Gastrocnemius medialis (tissue), 4 donors: ENCODE measurements around the gene LTBP1. TPM values are rescaled to one million over a fixed set of nuclear protein-coding genes. Genes with fewer than 3 reads are reported as not detected.

Experiments used
- ATAC-seq, 2 donors: fragments of 150-250 bp; one replicate each; pipeline ENCODE4 v1.9.1; 2016
- DNase-seq, 2 donors: peaks; one replicate each; pipeline ENCODE4 v3.0.0-alpha.2; 2019
- H3K27ac ChIP-seq, 4 donors: fragments of 200-600 bp; sonication (generic); 1 replicate in 1 of 4; 2 replicates in 3 of 4; pipeline ENCODE4 v1.5.1; 2016 to 2018; ENCODE audit warnings: mild to moderate bottlenecking in 2 of 4, moderate library complexity in 1 of 4
- H3K27me3 ChIP-seq, 3 donors: fragments of 200-600 bp; sonication (generic) in 2 of 3; 1 replicate in 1 of 3; 2 replicates in 2 of 3; pipeline versions ENCODE4 v1.5.1 to v1.6.0; 2016 to 2019; ENCODE audit warnings: mild to moderate bottlenecking in 1 of 3, moderate library complexity in 1 of 3
- H3K36me3 ChIP-seq, 2 donors: fragments of 200-600 bp; sonication (generic) in 1 of 2; one replicate each; pipeline ENCODE4 v1.5.1; 2017 to 2018
- H3K4me1 ChIP-seq, 2 donors: fragments of 200-600 bp; sonication (generic) in 1 of 2; one replicate each; pipeline ENCODE4 v1.5.1; 2016 to 2017; ENCODE audit warnings: mild to moderate bottlenecking in 2 of 2
- H3K4me3 ChIP-seq, 4 donors: fragments of 200-600 bp; sonication (generic) in 3 of 4; 1 replicate in 1 of 4; 2 replicates in 3 of 4; pipeline ENCODE4 v1.5.1; 2016 to 2019; ENCODE audit warnings: mild to moderate bottlenecking in 2 of 4
- H3K9me3 ChIP-seq, 3 donors: fragments of 200-600 bp; sonication (generic) in 2 of 3; 1 replicate in 1 of 3; 2 replicates in 2 of 3; pipeline ENCODE4 v1.5.1; 2016 to 2019
- CTCF ChIP-seq, 5 experiments: fragments of 450-650 bp in 3 of 5; fragments of 200-600 bp in 2 of 5; sonication (generic) in 2 of 5; IDR thresholded peaks in 4 of 5; conservative IDR thresholded peaks in 1 of 5; 1 replicate in 4 of 5; 2 replicates in 1 of 5; pipeline ENCODE4 v1.5.1; 2016 to 2019; ENCODE audit warnings: antibody characterized with exemption in 5 of 5, mild to moderate bottlenecking in 3 of 5, moderate library complexity in 3 of 5
- POLR2A ChIP-seq, 2 donors: fragments of 450-650 bp; IDR thresholded peaks; one replicate each; pipeline ENCODE4 v1.6.1; 2017; ENCODE audit warnings: antibody characterized with exemption in 2 of 2, mild to moderate bottlenecking in 2 of 2, moderate library complexity in 2 of 2
- in situ Hi-C, 4 donors: fragments of 200-750 bp; cut with MboI; loops; one replicate each; pipeline versions ENCODE4 v1.15.0 to v1.8.0; 2017; ENCODE audit warnings: low sequenced_read_pairs in 4 of 4
- intact Hi-C: fragments of 100-400 bp; cut with DNase I; formaldehyde crosslinking; loops from one replicate; pipeline ENCODE4 v1.15.1; 2023; ENCODE audit warnings: low total_unique reads
- total RNA-seq, 4 donors: library from RNA; depleted of rRNA; stranded (reverse); fragments of >200 nt; gene quantifications; one replicate each; pipeline versions ENCODE4 v1.1.0 to v1.2.3, GENCODE V29; 2016

The LTBP1 gene
- total RNA-seq, 4 donors from 2014 or later, result 8.0 to 42.8 (median 18.4) TPM

GRCh38 chr2:33139949-33140348 lies 193.2 kb downstream of the LTBP1 start:
- no peaks in the 10 kb centered on the region for H3K27me3 ChIP-seq
- TF ChIP-seq POLR2A (IDR thresholded peaks at IDR 0.05) (no peak), CTCF (IDR thresholded peaks at IDR 0.05 in 4 of 5, conservative IDR thresholded peaks at IDR 0.05 in 1 of 5) (no peak)
- no peaks in the 10 kb centered on the region for H3K36me3 ChIP-seq
- H3K4me1 ChIP-seq, result peaks cover 25 to 46% of the 10 kb centered on the region in 2 donors
- H3K9me3 ChIP-seq, result no peaks in the 10 kb centered on the region
- H3K27ac ChIP-seq, result no peak overlapping the region
- in situ Hi-C loops, result no loop called here
- ATAC-seq, result no peak
- DNase-seq, result no peak
- H3K4me3 ChIP-seq, result no peak overlapping the region
- intact Hi-C loops, result loop anchor here (5.0 to 10.0 kb wide), 3 partner anchors 193 to 455 kb away; partner anchors contain the start of genes FAM98A and LTBP1

- ATAC-seq, result no peak
These were observed 194.7 kb downstream of the LTBP1 start for GRCh38 chr2:33141476-33141875.

GRCh38 chr2:33142810-33143209 lies 196.1 kb downstream of the LTBP1 start:
- Histone ChIP-seq H3K36me3 (no peaks in the 10 kb centered on the region), H3K27me3 (no peaks in the 10 kb centered on the region), H3K27ac (no peak overlapping the region), H3K9me3 (no peaks in the 10 kb centered on the region), H3K4me1 (peaks cover 31 to 34% of the 10 kb centered on the region in 2 donors), H3K4me3 (no peak overlapping the region)
- DNase-seq (no peak), ATAC-seq (no peak)
- intact Hi-C loops (no loop called here), in situ Hi-C loops (no loop called here)
- TF ChIP-seq POLR2A (IDR thresholded peaks at IDR 0.05), result no peak
- no peak for TF ChIP-seq CTCF (IDR thresholded peaks at IDR 0.05 in 4 of 5, conservative IDR thresholded peaks at IDR 0.05 in 1 of 5)

More at GRCh38 chr2:33141476-33141875, 194.7 kb downstream of the LTBP1 start:
- intact Hi-C loops, result no loop called here
- TF ChIP-seq POLR2A (IDR thresholded peaks at IDR 0.05), result no peak
- no peak for TF ChIP-seq CTCF (IDR thresholded peaks at IDR 0.05 in 4 of 5, conservative IDR thresholded peaks at IDR 0.05 in 1 of 5)
- in situ Hi-C loops, result no loop called here
- H3K9me3 ChIP-seq, result no peaks in the 10 kb centered on the region
- H3K27me3 ChIP-seq, result no peaks in the 10 kb centered on the region
- H3K36me3 ChIP-seq, result no peaks in the 10 kb centered on the region
- H3K27ac ChIP-seq, result no peak overlapping the region
- no peak overlapping the region for H3K4me3 ChIP-seq
- peaks cover 34 to 41% of the 10 kb centered on the region in 2 donors for H3K4me1 ChIP-seq
- DNase-seq, result no peak

GRCh38 chr2:33144243-33144642 lies 197.5 kb downstream of the LTBP1 start:
- H3K27me3 ChIP-seq, result no peaks in the 10 kb centered on the region
- intact Hi-C loops, result no loop called here

More at GRCh38 chr2:33144243-33144642, 197.5 kb downstream of the LTBP1 start:
- Histone ChIP-seq H3K4me1 (peaks cover 31 to 34% of the 10 kb centered on the region in 2 donors), H3K27ac (peak overlapping the region in 1 of 4 donors; percentile 21), H3K9me3 (no peaks in the 10 kb centered on the region), H3K36me3 (no peaks in the 10 kb centered on the region), H3K4me3 (no peak overlapping the region)
- in situ Hi-C loops, result no loop called here
- peak in 1 of 2 donors; percentile 56 for ATAC-seq
- TF ChIP-seq POLR2A (IDR thresholded peaks at IDR 0.05) (no peak), CTCF (IDR thresholded peaks at IDR 0.05 in 4 of 5, conservative IDR thresholded peaks at IDR 0.05 in 1 of 5) (no peak)
- no peak for DNase-seq
